ENCODE data around the gene ABCA10. TPM values are rescaled to one million over a fixed set of nuclear protein-coding genes. Genes with fewer than 3 reads are reported as not detected.

Gene ABCA10
- total RNA-seq, 2 donors from 2014 or later = not detected

- Histone ChIP-seq H3K27me3 (ENCODE audit: control insufficient read depth, insufficient read depth, low read length, poor library complexity, severe bottlenecking) (no peaks in the 10 kb centered on the region), H3K27ac (ENCODE audit: low read depth, low read length) (no peak overlapping the region), H3K36me3 (ENCODE audit: control insufficient read depth, insufficient read depth, low read length) (no peaks in the 10 kb centered on the region), H3K9ac (ENCODE audit: extremely low read depth, low read length, poor library complexity, severe bottlenecking) (no peak overlapping the region), H3K4me1 (ENCODE audit: control insufficient read depth, insufficient read depth, low read length) (no peaks in the 10 kb centered on the region), H3K9me3 (ENCODE audit: control insufficient read depth, low read length) (no peaks in the 10 kb centered on the region), H3K4me3 (ENCODE audit: low read length) (no peak overlapping the region)
- H3K4me1 Mint-ChIP-seq = no peaks in the 10 kb centered on the region
- TF ChIP-seq CTCF (conservative IDR thresholded peaks at IDR 0.05) = no peak
- peaks cover 3% of the 10 kb centered on the region for H3K27me3 Mint-ChIP-seq (ENCODE audit: insufficient read depth)
- WGBS, 2 experiments (ENCODE audit: insufficient coverage in 1 of 2, insufficient read length in 1 of 2) = 95 to 100% methylated on average over 4 to 5 of the region's 5 CpGs
- no peak overlapping the region for H3K4me3 Mint-ChIP-seq
- DNase-seq = no peak
- H3K27ac Mint-ChIP-seq = no peak overlapping the region
- H3K36me3 Mint-ChIP-seq (ENCODE audit: low read depth) = no peaks in the 10 kb centered on the region
- H3K9me3 Mint-ChIP-seq = no peaks in the 10 kb centered on the region
These were observed 106.6 kb downstream of the ABCA10 start for GRCh38 chr17:69122065-69122464.

GRCh38 chr17:69117855-69118784 is 110.5 kb downstream of the ABCA10 start:
- Mint-ChIP-seq H3K27me3 (ENCODE audit: insufficient read depth) (peaks cover 3% of the 10 kb centered on the region), H3K27ac (no peak overlapping the region), H3K9me3 (no peaks in the 10 kb centered on the region), H3K4me1 (no peaks in the 10 kb centered on the region), H3K36me3 (ENCODE audit: low read depth) (no peaks in the 10 kb centered on the region), H3K4me3 (no peak overlapping the region)
- Histone ChIP-seq H3K4me1 (ENCODE audit: control insufficient read depth, insufficient read depth, low read length) (no peaks in the 10 kb centered on the region), H3K36me3 (ENCODE audit: control insufficient read depth, insufficient read depth, low read length) (no peaks in the 10 kb centered on the region), H3K9ac (ENCODE audit: extremely low read depth, low read length, poor library complexity, severe bottlenecking) (no peak overlapping the region), H3K27ac (ENCODE audit: low read depth, low read length) (no peak overlapping the region), H3K4me3 (ENCODE audit: low read length) (no peak overlapping the region), H3K9me3 (ENCODE audit: control insufficient read depth, low read length) (no peaks in the 10 kb centered on the region), H3K27me3 (ENCODE audit: control insufficient read depth, insufficient read depth, low read length, poor library complexity, severe bottlenecking) (no peaks in the 10 kb centered on the region)
- DNase-seq = no peak
- WGBS, 2 experiments (ENCODE audit: insufficient coverage in 1 of 2, insufficient read length in 1 of 2) = 86 to 90% methylated on average over 2 of the region's 2 CpGs
- no peak for TF ChIP-seq CTCF (conservative IDR thresholded peaks at IDR 0.05)

GRCh38 chr17:69111794-69112193 is 116.8 kb downstream of the ABCA10 start:
- H3K9me3 Mint-ChIP-seq = no peaks in the 10 kb centered on the region
- H3K27ac Mint-ChIP-seq = no peak overlapping the region
- H3K27me3 Mint-ChIP-seq (ENCODE audit: insufficient read depth) = no peaks in the 10 kb centered on the region
- no peak overlapping the region for H3K4me3 Mint-ChIP-seq
- Histone ChIP-seq H3K27me3 (ENCODE audit: control insufficient read depth, insufficient read depth, low read length, poor library complexity, severe bottlenecking) (no peaks in the 10 kb centered on the region), H3K36me3 (ENCODE audit: control insufficient read depth, insufficient read depth, low read length) (no peaks in the 10 kb centered on the region), H3K4me3 (ENCODE audit: low read length) (no peak overlapping the region), H3K4me1 (ENCODE audit: control insufficient read depth, insufficient read depth, low read length) (no peaks in the 10 kb centered on the region), H3K9ac (ENCODE audit: extremely low read depth, low read length, poor library complexity, severe bottlenecking) (no peak overlapping the region), H3K27ac (ENCODE audit: low read depth, low read length) (no peak overlapping the region), H3K9me3 (ENCODE audit: control insufficient read depth, low read length) (no peaks in the 10 kb centered on the region)
- DNase-seq = no peak
- H3K36me3 Mint-ChIP-seq (ENCODE audit: low read depth) = no peaks in the 10 kb centered on the region
- no peaks in the 10 kb centered on the region for H3K4me1 Mint-ChIP-seq
- 100% methylated on average over 1 of the region's 1 CpG for WGBS, 2 experiments (ENCODE audit: insufficient coverage in 1 of 2, insufficient read length in 1 of 2)
- TF ChIP-seq CTCF (conservative IDR thresholded peaks at IDR 0.05) = no peak

Data from endodermal cell (in vitro differentiated cells).